Head of caudate nucleus (tissue), 42 donors: Measurements from ENCODE around the gene GASK1A.
A peak's percentile ranks its signal among the peaks of the same experiment; 100 is the strongest.

ENCODE experiments used
- DNase-seq, 42 donors: peaks; one replicate each; pipeline versions ENCODE4 v3.0.0 to v3.0.0-alpha.2; 2020 to 2021; ENCODE audit warnings: mixed read lengths in 7 of 42
- intact Hi-C: fragments of 100-400 bp; cut with DNase I; formaldehyde crosslinking; loops from one replicate; pipeline ENCODE4 v1.15.0; 2022

GASK1A gene

DNA sequence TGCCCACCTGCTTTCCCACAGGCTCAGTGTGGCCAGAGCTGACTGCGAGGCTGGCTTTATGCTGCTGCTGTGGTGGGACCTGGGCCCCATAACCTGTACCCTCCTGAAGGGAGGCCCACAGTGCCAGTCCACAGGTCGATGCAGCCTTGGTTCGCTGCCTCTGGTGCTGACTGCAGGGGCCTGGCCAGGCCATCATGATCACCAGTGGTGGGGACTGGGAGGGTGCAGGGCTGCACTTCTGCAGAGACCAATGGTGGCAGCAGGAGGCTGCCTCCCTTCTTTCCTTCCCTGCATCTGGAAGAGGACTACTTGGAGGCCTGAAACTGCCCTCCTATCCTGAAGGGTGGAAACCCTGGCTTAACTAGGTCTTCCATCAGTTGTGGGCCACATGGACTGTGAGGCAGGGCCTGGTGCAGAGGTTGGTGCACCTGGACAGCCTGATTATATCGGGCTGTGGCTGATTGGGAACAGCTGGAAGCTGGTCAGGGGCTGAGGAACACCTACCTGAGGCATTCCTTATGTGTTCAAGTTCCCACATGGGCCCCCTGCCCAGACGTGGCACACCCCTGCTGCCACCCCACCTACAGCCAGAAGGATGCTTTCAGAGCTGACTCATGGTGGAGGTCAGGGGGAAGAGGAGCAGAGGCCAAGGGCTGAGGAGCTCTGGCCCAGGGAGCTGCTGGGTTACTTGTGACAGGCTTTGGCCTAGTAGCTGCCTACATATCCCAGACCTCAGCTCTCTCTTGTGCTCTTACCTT, 97.0 kb downstream of the GASK1A start:
- intact Hi-C loops = no loop called here
- peak in 2 of 42 donors; percentile 7 to 27 for DNase-seq

GRCh38 chr3:43076857-43077256, 97.7 kb downstream of the GASK1A start:
- peak in 6 of 42 donors; percentile 9 to 58 (median 26) for DNase-seq
- intact Hi-C loops = no loop called here

GRCh38 chr3:43077261-43077660, 98.2 kb downstream of the GASK1A start:
- intact Hi-C loops = no loop called here
- peak in 2 of 42 donors; percentile 9 to 42 for DNase-seq

DNA sequence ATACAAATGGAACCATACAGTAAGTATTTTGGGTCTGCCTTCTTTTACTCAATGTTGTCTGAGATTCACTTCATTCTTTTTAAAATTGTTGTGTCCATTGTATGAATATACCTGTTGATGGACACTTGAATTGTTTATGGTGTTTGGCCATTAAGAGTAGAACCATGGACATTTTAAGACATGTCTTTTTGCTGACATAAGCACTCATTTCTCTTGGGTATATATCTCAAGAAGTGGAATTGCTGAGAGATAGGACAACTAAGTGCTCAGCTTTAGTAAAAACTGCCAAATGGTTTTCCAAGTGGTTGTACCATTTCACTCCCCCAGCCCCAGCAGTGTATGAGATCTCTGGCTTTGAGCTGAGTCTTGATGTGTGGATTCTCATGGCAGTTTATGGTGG, 98.6 kb downstream of the GASK1A start:
- intact Hi-C loops = no loop called here
- DNase-seq = peak in 1 of 42 donors; percentile 6

DNA sequence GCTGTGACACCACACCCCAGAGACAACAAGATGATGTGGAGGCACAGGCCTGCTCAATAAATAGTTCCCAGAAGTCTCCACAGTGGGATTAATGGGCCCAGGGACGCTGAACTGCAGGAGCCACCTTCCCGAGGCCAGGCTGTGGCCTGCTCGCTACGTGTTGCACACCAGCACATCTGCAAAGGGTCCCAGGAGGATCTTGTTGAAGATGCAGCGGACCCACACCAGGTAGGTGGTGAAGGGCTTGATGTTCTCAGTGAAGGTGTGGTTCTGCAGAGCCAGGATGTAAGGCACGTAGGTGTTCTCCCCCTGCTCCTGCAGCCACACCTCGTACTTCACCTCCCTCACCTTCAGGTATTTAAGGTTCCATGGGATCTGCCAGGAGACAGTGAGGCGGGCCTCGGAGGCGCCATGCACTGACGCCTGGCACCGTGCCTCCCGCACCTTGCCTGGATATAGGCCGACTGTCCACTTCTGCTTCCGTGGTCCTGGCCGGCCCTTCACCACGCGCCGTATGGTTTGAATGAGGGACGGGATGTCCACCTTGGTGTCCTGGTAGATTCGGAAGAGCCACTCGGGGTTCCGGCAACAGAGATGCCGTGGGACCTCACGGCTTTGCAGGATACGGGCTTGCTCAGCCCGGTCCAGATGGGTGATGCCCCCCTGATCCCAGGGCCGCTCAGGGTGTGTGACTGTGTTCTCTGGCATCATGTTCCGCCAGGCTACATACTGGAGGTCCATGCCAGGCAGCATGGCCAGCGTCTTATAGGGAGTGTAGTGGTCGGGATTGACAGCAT, 100.6 kb downstream of the GASK1A start:
- intact Hi-C loops = no loop called here
- DNase-seq = peak in 2 of 42 donors; percentile 35 to 36

GRCh38 chr3:43080726-43081568, 101.8 kb downstream of the GASK1A start:
- peak in 2 of 42 donors; percentile 32 to 33 for DNase-seq
- intact Hi-C loops = no loop called here

DNA sequence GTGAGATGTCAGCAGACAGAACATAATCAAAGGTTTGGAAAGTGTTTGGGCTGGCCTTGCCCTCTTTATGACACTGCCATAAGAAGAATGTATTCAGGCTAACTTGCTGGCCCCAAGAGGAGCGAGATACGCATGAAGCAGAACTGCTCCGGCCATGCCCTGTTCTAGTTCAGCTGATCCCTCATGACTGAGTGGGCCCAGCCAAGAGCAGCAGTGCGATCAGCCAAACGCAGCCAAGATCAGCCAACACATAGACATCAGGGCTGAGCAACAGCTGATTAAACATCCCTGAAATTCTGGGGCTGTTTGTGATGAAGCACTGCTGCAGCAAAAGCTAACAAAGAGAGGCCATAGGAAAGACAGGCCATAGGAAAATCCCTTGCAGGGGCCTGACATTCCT, 102.7 kb downstream of the GASK1A start:
- intact Hi-C loops = no loop called here
- DNase-seq = peak in 2 of 42 donors; percentile 35 to 39

DNA sequence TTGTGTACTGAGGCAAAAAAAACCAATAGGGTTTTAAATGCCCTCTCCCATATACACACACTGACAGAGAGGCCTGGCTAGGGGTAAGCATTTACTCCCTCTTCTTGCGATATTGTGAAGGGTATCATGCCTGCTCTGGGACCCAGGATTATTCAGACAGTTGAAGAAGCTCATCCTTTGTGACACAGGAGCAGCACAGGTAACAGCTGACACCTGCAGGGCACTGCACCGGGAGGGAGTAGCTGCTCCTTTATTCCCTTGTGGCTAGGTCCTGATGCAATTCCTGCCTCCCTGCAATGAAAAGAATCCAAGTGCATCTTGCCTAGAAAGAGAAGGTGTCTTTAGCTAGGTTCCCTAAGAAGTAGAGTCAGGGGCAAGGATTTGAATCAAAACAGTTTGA, 103.3 kb downstream of the GASK1A start:
- intact Hi-C loops = no loop called here
- DNase-seq = peak in 1 of 42 donors; percentile 10

- peak in 2 of 42 donors; percentile 26 to 27 for DNase-seq
- intact Hi-C loops = no loop called here
Observed at GRCh38 chr3:43086460-43087165, 107.5 kb downstream of the GASK1A start.

GRCh38 chr3:43087249-43087776, 108.2 kb downstream of the GASK1A start:
- peak in 2 of 42 donors; percentile 36 to 41 for DNase-seq
- intact Hi-C loops = no loop called here

DNA sequence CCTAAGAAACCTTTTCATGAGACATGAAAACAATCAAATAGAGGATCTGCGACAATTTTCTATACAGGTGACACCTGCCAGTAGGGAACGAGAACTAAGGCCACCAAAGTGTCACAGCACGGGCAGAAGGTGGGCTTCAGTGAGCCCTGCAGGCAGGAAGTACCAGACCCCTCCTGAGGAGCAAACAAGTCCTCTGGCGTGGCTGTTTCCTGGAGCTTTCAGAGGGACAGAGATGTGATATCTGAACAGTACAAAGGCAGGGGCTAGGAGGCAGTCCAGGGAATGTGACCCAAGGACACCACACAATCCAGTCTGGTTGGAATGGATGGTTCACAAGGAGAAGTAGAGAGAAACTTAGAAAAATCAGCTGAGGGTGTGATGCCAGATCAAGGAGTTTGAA, 110.0 kb downstream of the GASK1A start:
- intact Hi-C loops = no loop called here
- no peak for DNase-seq

DNA sequence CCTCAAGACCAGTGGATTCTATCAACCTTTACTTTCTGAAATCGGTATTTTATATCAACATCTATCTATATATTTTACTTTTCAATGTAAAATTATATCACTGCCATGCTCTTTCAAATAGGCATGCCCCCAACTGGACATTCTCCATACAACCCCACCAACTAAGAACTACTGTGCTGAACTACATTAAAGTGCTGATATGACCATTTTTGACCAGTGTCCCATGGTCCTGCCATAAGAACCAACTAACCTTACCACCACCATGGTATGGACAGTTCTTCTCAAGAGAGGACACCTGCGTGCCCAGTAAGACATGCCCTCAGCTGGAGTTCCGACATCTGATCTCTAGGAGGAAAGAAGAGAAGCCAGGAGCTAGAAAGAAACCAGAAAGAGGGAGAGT, 111.1 kb downstream of the GASK1A start:
- no peak for DNase-seq
- intact Hi-C loops = no loop called here

- intact Hi-C loops = no loop called here
- DNase-seq = no peak
Observed at GRCh38 chr3:43091481-43091880, 112.4 kb downstream of the GASK1A start.

DNA sequence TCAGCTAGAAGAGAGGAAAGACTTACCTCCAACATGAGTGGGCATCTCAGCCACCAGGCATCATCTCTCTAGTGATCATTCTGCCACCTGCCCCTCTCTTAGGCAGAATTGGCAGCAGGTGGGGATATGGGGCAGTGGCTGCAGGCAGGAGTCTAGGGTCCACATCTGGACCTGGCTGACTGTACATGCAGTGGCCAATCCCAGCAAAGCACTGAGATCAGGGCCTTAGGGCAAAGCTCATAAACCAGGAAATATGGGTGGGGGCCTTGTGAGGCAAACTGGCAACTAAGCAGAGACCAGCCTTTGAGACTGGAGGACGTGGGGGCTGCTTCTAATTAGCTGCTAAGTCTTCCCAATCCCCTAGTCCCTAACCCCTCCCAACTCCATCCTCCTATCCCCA, 113.9 kb downstream of the GASK1A start:
- intact Hi-C loops = no loop called here

DNA sequence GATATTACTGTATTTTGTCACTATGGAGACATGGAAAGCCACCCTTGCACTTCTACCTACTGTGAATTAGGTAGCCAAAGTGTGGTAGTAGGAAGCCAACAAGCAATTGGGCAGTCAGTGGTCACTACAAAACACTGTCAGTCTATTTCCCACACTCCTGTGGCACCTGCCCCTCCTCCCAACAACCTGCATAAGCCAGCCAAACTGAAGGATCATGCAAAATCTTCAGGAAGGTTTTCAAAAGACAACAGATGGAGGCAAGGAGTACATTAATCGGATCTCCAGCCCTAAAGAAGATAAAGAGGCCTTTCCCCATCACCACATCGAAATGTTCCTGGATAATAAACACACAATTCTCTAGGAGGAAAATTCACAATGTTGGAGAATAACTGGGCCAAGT, 114.9 kb downstream of the GASK1A start:
- no peak for DNase-seq
- intact Hi-C loops = no loop called here

More for the DNA sequence above, 113.9 kb downstream of the GASK1A start:
- DNase-seq = no peak

- intact Hi-C loops = no loop called here
- DNase-seq = no peak
Observed at GRCh38 chr3:43094381-43094780, 115.3 kb downstream of the GASK1A start.

GRCh38 chr3:43094851-43095250, 115.7 kb downstream of the GASK1A start:
- intact Hi-C loops = no loop called here
- DNase-seq = no peak

GRCh38 chr3:43095370-43095769, 116.3 kb downstream of the GASK1A start:
- intact Hi-C loops = no loop called here
- DNase-seq = no peak

GRCh38 chr3:43096761-43097160, 117.7 kb downstream of the GASK1A start:
- DNase-seq = no peak
- intact Hi-C loops = no loop called here
